ENCODE data around the gene MMAA.
"Not testable (repeated sequence)": the region's sequence is repeated elsewhere in the genome, so short reads cannot be mapped to it uniquely, and the experiment has no call there.

Gene MMAA

DNA sequence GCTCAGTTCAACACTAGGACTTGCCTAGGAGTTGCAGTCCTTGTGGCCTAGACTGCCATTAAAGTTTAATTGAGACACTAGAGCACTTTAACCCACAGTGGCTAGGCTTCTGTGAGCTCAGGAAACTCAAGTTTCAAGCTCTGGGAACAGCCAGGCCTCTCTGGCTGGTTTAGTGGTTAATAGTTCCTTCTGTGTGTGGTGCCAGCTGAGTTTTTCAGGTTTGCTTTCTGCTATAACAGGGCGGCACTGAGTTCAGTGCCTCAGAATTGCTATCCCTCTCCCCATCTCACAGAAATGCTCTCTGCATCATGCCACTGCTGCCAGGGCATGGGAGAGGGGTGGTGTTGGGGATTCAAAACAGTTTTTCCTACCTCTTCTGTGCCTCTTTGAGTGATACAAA, 15.9 kb downstream of the MMAA start:
- no peak for DNase-seq (ENCODE audit: low spot score)

DNA sequence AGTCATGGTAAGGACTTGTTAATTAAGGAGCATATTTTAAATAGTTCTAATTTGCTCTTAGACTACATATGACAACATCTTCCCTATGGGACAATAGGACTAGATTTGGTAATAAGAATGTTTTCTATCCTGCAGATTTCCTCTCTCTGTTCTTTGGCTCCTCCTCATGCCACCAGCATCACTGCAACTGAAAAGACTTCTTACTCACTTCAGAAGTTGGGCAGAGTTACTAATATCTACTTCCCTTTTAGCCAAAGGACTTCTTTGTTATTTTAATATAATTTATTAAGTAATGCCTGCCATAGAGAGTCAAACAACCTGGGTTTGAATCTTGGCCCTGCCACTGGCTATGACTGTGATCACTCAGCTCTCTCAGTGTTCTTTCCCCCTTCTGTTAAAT, 16.4 kb downstream of the MMAA start:
- DNase-seq (ENCODE audit: low spot score): no peak

DNA sequence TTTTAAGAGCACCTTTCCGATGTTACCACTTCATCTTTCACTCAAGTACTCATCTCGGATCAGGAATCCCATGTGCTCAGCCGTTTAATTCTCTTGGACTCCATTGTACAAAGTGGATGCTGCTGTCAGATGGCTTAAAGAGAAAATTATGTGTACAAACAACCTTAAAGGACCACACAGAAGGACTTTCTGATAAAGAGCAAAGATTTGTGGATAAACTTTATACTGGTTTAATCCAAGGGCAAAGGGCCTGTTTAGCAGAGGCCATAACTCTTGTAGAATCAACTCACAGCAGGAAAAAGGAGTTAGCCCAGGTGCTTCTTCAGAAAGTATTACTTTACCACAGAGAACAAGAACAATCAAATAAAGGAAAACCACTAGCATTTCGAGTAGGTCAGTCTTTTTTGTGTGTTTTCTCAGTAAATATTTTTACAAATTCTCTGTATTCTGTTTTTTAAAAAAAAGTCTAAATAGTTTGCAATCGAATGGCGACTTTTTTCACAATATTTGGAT, 20.1 kb downstream of the MMAA start:
- DNase-seq (ENCODE audit: low spot score): no peak

DNA sequence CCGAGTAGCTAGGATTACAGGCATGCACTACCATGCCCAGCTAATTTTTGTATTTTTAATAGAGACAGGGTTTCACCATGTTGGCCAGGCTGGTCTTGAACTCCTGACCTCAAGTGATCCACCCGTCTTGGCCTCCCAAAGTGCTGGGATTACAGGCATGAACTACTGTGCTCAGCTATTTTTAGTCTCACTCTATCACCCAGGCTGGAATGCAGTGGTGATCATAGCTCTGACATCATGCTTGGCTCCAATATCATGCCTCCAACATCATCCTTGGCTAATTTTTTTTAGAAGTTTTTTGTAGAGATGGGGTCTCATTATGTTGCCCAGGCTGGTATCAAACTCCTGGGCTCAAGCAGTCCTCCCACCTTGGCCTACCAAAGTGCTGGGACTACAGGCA, 21.1 kb downstream of the MMAA start:
- DNase-seq (ENCODE audit: low spot score): not testable (repeated sequence)

DNA sequence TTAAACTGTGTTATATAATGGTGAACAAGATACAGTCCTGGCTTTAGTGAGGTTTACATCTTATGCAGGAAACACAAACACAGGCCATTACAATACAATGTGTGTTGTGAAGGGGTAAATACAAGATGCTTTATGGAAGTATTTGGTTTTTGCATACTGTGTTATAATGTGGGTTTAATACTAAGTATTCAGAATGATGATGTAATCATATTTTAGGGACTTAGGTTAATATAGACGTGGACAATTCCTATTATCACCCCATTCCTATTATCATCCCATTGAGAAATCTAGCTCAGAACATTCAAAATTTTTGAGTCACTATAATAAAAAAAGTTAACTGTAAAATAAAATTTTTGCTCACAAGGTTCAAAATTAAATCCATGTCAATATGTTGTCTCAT, 24.1 kb downstream of the MMAA start:
- DNase-seq (ENCODE audit: low spot score): no peak

DNA sequence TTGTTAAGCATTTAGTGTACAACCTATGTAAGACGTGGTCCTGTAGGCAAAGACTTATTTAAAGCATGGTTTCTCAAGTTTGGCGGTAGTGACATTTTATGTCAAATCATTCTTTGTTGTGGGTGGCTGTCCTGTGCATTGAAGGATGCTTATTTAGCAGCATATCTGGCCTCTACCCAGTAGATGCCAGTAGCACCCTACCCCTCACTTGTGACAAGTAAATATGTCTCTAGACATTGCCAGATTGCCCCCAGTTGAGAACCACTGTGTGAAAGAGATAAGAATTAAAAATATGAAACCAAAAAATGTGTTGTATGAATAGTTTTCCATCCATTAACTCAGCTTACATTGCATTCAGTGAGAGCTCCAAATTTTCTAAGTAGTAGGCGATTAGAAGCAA, 25.5 kb downstream of the MMAA start:
- DNase-seq (ENCODE audit: low spot score): no peak

DNA sequence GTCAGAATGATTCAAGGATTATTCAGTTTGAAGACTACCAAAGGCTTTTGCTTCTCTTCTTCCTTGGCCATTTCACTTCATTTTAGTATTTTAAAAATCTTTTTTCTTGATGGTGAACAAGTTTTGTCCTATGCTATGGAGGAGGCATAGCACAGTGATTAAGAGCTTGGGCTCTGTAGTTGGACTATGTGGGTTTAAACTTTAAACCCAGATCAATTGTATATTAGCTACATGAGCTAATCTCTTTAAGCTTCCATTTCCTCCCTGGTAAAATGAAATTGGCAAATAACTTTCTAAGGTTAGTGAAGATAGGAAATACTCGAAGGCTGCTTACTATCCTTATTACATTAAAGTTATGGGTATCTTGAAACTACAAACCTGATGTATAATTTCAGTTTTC, 37.0 kb downstream of the MMAA start:
- no peak for DNase-seq (ENCODE audit: low spot score)

DNA sequence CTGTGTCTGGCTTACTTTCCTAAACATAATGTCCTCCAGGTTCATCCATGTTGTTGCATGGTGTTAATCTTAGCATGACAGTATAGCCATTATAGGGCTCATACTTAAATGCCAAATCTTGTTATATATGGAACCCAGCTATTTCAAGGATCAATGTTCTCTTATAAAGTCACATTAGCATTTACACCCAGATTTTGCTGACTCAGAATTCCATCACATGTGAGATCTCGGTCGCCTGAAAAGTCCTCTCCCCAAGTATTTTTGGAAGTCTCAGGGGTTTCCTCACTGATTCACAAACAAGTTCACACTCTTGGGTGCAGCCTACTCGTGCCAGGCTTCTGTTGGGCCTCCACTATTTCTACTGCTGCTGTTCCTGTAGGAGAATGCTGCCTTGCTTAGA, 40.9 kb downstream of the MMAA start:
- DNase-seq (ENCODE audit: low spot score): no peak

DNA sequence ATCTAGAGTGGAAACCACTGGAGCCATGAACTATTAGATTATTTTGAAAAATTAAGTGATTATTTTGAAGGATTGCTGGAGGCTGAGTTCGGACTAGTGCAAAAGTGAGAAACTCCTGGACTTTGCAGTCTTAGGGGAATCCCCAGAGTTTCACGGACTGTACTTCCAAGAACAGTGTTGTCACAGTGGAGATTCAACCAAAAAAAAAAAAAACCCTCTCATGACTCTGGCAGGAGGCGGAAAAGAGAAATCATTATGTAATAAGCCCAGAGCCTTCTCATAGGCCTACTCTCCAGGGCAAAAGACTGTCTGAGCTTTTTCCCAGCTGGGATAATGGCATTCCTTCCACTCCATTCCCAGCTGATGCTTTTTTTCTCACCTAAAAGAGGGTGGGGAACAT, 44.0 kb downstream of the MMAA start:
- no peak for DNase-seq (ENCODE audit: low spot score)

DNA sequence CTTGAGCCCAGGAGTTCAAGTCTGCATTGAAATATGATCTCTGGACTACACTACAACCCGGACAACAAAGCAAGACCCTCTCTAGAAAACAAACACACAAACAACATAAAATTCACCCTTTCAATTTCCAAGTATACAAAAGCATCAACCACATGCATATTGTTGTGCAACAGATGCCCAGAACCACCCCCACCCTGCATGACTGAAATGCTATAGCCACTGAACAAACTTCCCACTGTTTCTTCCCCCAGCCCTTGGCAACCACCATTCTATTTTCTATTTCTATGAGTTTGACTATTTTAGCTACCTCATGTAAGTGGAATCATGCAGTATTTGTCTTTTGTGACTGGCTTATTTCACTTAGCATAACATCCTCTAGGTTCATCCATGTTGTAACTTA, 46.6 kb downstream of the MMAA start:
- no peak for DNase-seq (ENCODE audit: low spot score)

DNA sequence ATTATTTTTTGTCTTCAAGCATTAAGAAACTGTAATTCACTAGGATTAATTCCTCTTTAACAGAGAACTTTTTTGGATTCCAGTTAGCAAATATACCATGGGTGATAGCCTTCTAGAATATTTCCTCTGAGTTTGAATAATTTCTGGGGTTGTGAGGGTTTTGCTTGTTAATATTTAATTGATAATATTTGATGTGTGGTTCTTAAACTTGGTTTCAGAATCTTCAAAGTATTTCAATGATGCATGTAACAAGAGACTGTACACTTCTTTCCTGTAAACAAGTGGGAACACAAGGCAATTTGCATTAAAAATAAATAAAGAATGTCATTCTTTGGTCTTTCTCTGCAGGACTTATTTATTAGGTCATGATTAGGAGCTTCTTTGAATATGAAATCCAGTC, 51.2 kb downstream of the MMAA start:
- no peak for DNase-seq (ENCODE audit: low spot score)

DNA sequence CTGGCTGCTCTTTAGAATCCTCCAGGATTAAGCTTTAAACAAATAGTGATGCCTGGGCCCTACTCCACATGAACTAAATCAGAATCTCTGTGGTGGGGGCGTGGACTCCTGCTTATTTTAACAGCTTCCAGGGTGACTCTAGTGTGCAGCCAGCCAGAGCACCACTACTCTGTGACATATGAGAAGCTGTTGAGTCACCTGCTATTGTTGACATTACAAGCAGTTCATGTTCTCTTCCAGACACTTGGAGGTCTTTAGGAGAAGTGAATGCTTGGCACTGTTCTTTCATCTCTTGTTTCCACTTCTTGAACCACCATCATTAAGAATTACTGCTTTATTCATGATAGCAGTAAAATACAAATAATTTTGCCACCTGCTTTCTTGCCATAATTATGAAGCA, 60.3 kb downstream of the MMAA start:
- no peak for DNase-seq (ENCODE audit: low spot score)

DNA sequence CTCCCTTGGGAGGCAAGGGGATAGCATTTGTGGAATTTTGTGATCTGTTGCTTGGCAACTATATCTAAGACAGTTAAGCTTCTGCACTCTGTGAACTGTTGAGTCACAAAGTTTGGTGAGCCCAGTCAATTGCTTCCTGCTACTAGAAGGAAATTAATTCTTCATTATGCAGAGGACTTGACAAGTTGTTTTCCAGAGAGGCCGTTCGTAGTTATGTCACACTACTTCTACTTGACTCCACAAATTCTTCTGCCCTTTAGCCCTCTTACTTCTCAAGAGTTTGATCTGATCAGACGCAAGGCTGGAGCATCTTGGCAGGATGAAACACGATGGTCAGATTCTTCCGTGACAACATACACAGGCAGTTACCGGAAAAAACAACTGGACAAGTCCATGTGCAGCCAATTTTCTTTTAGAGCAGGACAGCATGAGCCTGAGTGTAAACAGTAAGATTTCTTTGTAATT, 60.8 kb downstream of the MMAA start, which contains the start of gene C4orf51:
TSS of gene C4orf51 (plus strand) at position 156 of the 465 bp plus-strand sequence. CDS start at position 214, 58 bp downstream.
- no peak for DNase-seq (ENCODE audit: low spot score)

DNA sequence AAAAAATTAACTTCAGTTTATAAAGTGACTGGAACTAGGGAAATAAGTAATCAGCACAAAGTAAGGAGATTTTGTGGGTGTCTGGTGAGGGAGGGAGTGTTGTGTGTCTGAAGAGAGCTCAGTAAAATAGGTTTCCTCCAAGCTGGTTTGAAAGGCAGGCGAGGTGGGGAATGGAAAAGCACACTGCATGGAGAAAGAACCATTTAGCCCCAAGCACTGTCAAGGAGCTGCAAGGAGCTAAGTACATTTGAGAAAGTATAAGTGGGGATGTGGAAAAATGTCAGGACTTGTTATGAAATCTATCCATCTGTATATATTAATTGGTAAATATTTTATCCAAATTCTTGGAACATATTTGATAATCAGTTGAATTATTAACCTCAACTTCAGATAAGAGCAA, 61.7 kb downstream of the MMAA start:
- no peak for DNase-seq (ENCODE audit: low spot score)

DNA sequence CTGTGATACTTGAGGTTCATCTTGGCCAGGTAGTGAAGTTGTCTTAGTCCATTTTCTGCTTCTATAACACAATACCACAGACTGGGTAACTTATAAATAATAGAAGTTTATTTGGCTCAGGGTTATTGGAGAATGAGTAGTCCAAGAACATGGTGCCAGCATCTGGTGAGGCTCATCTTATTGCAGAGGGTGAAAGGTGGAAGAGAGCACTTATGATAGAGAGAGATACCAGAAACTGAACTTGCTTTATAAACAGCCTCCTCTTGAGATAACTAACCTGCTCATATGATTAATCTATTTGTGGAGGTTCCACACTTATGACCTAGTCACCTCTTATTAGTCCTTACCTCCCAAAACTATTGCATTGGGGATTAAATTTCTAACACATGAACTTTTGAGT, 62.3 kb downstream of the MMAA start:
- no peak for DNase-seq (ENCODE audit: low spot score)

DNA sequence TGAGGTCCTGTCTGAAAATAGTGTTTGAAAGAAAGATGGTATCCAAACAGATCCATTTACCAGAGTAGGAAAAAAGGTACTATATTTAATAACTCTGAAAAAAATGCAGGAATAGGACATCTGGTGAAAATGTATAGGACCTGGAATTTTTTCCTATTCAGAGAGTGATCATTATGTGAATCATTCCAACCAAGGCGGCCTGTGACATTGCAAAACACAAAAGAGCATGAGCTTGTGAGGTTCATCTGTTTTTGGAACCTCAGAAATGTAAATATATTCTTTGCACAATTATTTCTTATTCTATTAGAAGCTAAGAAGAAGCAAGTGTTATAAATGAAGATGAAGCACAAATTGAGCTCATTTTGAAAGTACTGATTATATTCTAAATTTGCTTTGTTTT, 62.8 kb downstream of the MMAA start:
- DNase-seq (ENCODE audit: low spot score): no peak

DNA sequence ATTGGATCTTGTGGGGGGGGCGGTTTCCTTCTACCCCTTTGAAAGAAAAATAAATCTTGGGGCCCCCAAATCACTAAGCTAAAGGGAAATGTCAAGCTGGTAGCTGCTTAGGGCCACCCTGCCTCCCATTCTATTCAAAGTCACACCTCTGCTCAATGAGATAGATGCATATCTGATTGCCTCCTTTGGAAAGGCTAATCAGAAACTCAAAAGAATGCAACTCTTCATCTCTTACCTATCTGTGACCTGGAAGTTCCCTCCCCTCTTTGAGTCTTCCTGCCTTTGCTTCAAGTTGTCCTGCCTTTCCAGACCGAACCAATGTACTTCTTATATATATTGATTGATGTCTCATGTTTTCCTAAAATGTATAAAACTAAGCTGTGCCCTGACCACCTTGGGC, 67.8 kb downstream of the MMAA start:
- DNase-seq (ENCODE audit: low spot score): no peak

DNA sequence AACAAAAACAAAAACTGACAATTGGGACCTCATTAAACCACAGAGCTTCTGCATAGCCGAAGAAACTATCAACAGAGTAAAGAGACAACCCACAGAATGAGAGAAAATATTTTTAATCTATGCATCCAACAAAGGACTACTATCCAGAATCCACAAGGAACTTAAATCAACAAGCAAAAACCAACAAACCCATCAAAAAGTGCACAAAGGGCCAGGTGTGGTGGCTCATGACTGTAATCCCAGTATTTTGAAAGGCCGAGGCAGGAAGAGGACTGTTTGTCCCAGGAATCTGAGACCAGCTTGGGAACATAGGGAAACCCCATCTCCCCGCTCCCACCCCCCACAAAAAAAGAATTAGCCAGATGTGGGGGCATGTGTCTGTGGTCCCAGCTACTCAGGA, 71.4 kb downstream of the MMAA start:
- DNase-seq (ENCODE audit: low spot score): no peak

DNA sequence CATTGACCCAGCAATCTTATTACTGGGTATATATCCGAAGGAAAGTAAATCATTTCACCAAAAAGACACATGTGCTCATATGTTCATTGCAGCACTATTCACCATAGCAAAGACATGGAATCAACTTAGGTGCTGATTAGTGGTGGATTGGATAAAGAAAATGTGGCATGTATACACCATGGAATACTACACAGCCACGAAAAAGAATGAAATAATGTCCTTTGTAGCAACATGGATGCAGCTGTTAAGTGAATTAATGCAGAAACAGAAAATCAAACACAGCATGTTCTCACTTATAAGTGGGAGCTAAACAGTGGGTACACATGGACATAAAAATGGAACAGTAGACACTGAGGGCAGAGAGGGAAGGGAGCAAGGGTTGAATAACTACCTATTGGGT, 72.2 kb downstream of the MMAA start:
- not testable (repeated sequence) for DNase-seq (ENCODE audit: low spot score)

DNA sequence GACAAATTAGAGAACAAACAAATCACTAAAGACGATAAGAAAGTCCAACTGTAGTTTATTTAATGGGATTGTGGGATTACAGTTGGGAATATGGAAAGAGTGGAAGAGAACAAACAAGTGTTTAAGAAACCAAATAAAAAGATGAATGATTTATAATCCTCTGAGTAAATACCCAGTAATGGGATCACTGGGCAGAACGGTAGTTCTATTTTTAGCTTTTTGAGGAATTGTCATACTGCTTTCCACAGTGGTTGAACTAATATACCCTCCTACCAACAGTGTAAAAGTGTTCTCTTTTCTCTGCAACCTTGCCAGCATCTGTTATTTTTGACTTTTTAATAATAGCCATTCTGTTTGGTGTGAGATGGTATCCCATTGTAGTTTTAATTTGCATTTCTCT, 75.7 kb downstream of the MMAA start:
- no peak for DNase-seq (ENCODE audit: low spot score)

DNA sequence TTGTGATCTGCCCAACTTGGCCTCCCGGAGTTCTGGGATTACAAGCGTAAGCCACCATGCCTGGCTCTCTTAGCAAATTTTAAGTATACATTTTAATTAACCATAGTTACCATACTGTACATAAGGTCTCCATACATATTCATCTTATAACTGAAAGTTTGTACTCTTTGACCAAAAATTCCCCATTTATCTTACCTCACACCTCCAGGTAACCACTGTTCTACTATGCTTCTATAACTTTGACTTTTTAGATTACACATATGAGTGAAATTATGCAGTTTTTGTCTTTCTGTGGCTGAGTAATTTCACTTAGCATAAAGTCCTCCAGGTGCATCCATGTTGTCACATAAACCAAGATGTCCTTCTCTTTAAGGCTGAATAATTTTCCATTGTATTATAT, 78.1 kb downstream of the MMAA start:
- DNase-seq (ENCODE audit: low spot score): no peak

DNA sequence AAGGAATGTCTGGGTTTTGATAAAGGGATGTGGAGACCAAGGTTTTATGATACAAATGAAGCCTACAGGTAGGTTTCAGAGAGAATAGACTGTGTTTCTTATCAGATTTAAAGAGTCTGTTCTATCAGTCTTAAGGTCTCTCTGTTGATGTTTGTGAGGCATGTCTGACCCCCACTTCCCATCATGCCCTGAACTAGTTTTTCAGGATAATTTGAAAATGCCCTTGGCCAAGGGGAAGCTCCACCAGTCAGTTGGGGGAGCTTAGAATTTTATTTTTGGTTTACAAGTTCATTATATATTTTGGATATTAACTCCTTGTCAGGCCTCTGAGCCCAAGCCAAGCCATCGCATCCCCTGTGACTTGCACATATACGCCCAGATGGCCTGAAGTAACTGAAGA, 79.3 kb downstream of the MMAA start:
- no peak for DNase-seq (ENCODE audit: low spot score)

DNA sequence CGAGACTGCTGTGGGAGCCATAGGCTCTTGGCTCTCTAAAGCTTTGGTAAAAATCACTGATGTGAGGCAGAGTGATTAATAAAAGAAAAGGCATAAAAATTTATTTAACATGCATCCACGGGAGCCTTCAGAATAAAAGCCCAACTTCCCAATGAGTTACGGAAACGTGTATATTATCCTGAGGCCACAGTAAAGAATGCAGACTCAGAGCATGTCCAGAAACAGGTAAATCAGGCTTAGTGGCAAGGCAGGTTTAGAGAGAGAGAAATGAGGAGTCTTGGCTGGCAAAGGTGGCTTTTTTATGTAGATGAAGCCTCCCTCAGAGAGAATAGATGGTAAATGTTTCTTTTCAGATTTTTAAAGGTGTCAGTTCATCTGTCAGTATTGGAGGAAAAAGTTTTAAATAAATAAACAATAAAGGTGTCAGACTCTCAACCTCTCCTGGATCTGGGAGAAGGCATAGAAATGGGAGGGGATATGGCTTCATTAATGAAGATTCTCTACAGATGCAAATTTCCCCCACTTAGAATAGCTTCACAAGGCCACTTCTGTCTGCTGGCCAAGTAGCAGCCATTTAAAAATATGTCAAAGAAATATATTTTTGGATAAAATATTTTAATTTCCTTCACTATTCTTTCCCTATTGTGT, 84.8 kb downstream of the MMAA start:
- no peak for DNase-seq (ENCODE audit: low spot score)

DNA sequence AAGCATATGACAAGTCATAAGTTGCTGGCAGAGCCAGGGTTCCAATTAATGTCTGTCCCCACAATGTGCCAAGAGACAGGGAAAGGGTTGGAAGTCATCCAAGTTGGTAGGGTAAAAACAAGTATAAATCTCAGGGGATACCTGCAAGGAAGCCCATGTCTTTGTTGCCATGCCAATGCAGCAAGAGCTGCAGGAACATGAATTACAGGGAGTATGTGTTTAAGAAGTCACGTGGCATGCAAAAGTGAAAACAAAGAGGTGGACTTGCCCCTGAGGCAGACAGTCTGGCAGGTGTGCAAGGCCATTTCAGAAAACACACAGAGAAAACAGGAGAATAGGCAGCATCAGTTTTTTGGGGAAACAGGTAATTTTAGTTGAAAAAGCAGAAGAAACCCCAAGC, 90.2 kb downstream of the MMAA start:
- DNase-seq (ENCODE audit: low spot score): no peak
